T-helper 1 cell treated with Interleukin-12 subunit alpha and Interleukin-12 subunit beta and Interleukin-4 antibody, amounts not matched to agents 30 μg/mL and 1 μg/mL, for 36 hours (primary cell): ENCODE data around the gene MID1.

Source experiments
- H3K27ac Mint-ChIP-seq: one replicate; pipeline ENCODE4 v1.8.0; 2021; ENCODE audit warnings: mild to moderate bottlenecking, mixed read lengths
- H3K27me3 Mint-ChIP-seq: one replicate; pipeline ENCODE4 v1.8.0; 2021; ENCODE audit warnings: low read depth, mixed read lengths
- H3K36me3 Mint-ChIP-seq: one replicate; pipeline ENCODE4 v1.8.0; 2021; ENCODE audit warnings: low read depth, mixed read lengths
- H3K4me1 Mint-ChIP-seq: one replicate; pipeline ENCODE4 v1.8.0; 2021; ENCODE audit warnings: low read depth, mixed read lengths
- H3K4me3 Mint-ChIP-seq: one replicate; pipeline ENCODE4 v1.8.0; 2021; ENCODE audit warnings: mild to moderate bottlenecking, moderate library complexity, mixed read lengths
- H3K9me3 Mint-ChIP-seq: one replicate; pipeline ENCODE4 v1.8.0; 2021; ENCODE audit warnings: mixed read lengths

The MID1 gene

DNA sequence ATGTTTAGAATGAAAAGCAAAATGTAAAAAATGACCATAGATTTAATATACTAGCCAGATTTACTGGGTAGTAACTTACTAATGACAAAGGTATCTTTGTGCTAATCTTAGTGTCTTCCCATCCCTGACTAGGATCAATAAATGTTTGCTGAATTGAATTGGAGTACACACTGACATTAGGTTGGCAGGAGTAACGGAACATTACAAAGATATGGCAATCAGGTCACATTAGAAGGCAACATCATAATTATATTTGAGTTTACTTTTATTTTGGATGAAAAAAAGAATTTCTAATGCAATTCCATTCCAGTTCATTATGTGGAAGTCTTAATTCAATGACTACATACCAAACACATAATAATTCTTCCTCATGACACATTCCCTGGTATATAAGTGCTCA is 77.8 kb downstream of the MID1 start:
- H3K9me3 Mint-ChIP-seq, result no peaks in the 10 kb centered on the region
- H3K4me3 Mint-ChIP-seq, result no peak overlapping the region
- no peaks in the 10 kb centered on the region for H3K4me1 Mint-ChIP-seq
- no peaks in the 10 kb centered on the region for H3K36me3 Mint-ChIP-seq
- no peaks in the 10 kb centered on the region for H3K27me3 Mint-ChIP-seq
- no peak overlapping the region for H3K27ac Mint-ChIP-seq

- H3K27me3 Mint-ChIP-seq, result no peaks in the 10 kb centered on the region
- H3K4me1 Mint-ChIP-seq, result no peaks in the 10 kb centered on the region
- H3K4me3 Mint-ChIP-seq, result no peak overlapping the region
- H3K36me3 Mint-ChIP-seq, result no peaks in the 10 kb centered on the region
- H3K9me3 Mint-ChIP-seq, result no peaks in the 10 kb centered on the region
- H3K27ac Mint-ChIP-seq, result no peak overlapping the region
These were observed 81.6 kb downstream of the MID1 start for GRCh38 chrX:10538831-10539230.

DNA sequence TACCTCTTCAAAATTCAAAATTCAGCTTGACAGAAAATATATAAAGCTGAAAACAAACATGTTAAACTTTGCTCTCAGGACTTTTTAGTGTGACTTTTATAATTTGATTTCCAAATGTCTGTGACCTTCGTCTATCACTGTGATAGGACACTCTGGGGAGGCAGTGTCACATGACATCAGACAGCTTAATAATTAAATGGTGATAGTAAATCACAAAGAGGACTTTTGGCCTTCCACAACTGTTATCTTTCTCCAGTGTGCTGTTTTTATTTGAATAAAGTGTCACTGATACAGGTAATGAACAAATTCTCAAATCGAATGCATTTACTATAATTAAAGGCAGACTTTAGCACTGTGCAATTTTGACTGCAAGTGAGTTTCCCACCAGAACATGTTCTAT is 83.1 kb downstream of the MID1 start:
- H3K9me3 Mint-ChIP-seq, result no peaks in the 10 kb centered on the region
- H3K4me1 Mint-ChIP-seq, result no peaks in the 10 kb centered on the region
- H3K36me3 Mint-ChIP-seq, result no peaks in the 10 kb centered on the region
- no peak overlapping the region for H3K4me3 Mint-ChIP-seq
- H3K27ac Mint-ChIP-seq, result no peak overlapping the region
- H3K27me3 Mint-ChIP-seq, result no peaks in the 10 kb centered on the region

DNA sequence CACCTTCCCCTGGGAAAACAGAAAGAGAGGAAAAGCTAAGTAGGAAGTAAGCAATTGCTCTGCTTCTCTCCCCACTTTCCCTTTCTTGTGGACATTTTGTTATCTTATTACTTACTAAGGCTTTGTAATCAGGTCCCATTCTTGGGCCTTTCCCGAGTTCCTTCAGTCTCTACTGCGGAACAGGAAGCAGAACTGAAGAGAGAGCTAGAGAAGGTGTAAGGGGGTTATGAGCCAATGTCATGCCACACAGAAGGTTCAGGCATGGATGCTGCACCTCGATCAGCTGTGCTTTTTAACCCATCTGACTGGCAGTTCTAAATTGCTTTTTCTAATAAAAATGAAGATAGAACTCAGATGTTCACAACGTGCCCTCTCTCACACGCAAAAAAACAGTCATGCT is 83.6 kb downstream of the MID1 start:
- Mint-ChIP-seq H3K36me3 (no peaks in the 10 kb centered on the region), H3K4me3 (no peak overlapping the region), H3K4me1 (no peaks in the 10 kb centered on the region), H3K27ac (no peak overlapping the region), H3K9me3 (no peaks in the 10 kb centered on the region), H3K27me3 (no peaks in the 10 kb centered on the region)

- Mint-ChIP-seq H3K4me3 (no peak overlapping the region), H3K4me1 (no peaks in the 10 kb centered on the region), H3K27ac (no peak overlapping the region), H3K9me3 (no peaks in the 10 kb centered on the region), H3K36me3 (no peaks in the 10 kb centered on the region), H3K27me3 (no peaks in the 10 kb centered on the region)
These were observed 85.8 kb downstream of the MID1 start for GRCh38 chrX:10534611-10535010.

DNA sequence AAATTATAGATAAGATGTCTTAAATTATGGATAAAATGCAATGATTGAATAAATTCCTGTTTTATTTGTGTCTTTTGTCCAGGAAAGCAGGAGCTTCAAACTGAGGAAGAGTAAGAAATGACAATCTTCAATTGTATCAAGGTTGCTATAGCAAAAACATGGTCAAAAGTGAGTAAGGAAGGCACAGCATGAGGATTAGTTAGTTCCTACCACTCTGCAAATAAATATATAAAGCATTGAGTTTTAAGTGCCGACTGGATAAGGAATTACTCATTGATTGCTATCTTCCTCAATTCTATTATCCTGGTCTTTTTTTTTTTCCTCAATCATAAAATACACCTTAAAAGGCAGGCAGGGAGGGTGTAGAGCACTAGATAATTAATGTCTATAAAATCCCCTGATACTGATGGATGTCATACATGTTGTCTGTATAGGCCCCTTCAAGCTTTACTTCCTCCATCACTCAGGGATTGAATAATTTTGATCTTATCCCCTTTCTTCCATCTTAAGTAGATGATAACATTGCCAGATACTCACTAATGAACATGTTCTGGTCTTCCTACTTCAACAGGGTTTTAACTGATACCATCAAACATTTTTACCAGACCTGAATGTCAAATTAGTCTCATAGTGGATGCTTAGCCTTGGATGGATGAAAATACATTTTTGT is 86.6 kb downstream of the MID1 start:
- no peak overlapping the region for H3K27ac Mint-ChIP-seq

GRCh38 chrX:10531927-10532326 is 88.5 kb downstream of the MID1 start:
- Mint-ChIP-seq H3K9me3 (no peaks in the 10 kb centered on the region), H3K4me3 (no peak overlapping the region), H3K27ac (no peak overlapping the region), H3K36me3 (no peaks in the 10 kb centered on the region), H3K4me1 (no peaks in the 10 kb centered on the region), H3K27me3 (no peaks in the 10 kb centered on the region)

More for the DNA sequence above, 86.6 kb downstream of the MID1 start:
- Mint-ChIP-seq H3K36me3 (no peaks in the 10 kb centered on the region), H3K4me3 (no peak overlapping the region), H3K9me3 (no peaks in the 10 kb centered on the region), H3K27me3 (no peaks in the 10 kb centered on the region), H3K4me1 (no peaks in the 10 kb centered on the region)

- Mint-ChIP-seq H3K4me3 (no peak overlapping the region), H3K4me1 (no peaks in the 10 kb centered on the region), H3K9me3 (no peaks in the 10 kb centered on the region), H3K36me3 (no peaks in the 10 kb centered on the region), H3K27me3 (no peaks in the 10 kb centered on the region), H3K27ac (no peak overlapping the region)
These were observed 91.0 kb downstream of the MID1 start for GRCh38 chrX:10529344-10529743.

GRCh38 chrX:10526451-10526850 is 93.9 kb downstream of the MID1 start:
- no peaks in the 10 kb centered on the region for H3K4me1 Mint-ChIP-seq

GRCh38 chrX:10525381-10526120 is 94.8 kb downstream of the MID1 start:
- H3K4me1 Mint-ChIP-seq, result no peaks in the 10 kb centered on the region
- H3K9me3 Mint-ChIP-seq, result no peaks in the 10 kb centered on the region
- H3K27ac Mint-ChIP-seq, result no peak overlapping the region
- H3K27me3 Mint-ChIP-seq, result no peaks in the 10 kb centered on the region
- no peak overlapping the region for H3K4me3 Mint-ChIP-seq
- H3K36me3 Mint-ChIP-seq, result no peaks in the 10 kb centered on the region

More at GRCh38 chrX:10526451-10526850, 93.9 kb downstream of the MID1 start:
- Mint-ChIP-seq H3K36me3 (no peaks in the 10 kb centered on the region), H3K4me3 (no peak overlapping the region), H3K27me3 (no peaks in the 10 kb centered on the region), H3K27ac (no peak overlapping the region), H3K9me3 (no peaks in the 10 kb centered on the region)

DNA sequence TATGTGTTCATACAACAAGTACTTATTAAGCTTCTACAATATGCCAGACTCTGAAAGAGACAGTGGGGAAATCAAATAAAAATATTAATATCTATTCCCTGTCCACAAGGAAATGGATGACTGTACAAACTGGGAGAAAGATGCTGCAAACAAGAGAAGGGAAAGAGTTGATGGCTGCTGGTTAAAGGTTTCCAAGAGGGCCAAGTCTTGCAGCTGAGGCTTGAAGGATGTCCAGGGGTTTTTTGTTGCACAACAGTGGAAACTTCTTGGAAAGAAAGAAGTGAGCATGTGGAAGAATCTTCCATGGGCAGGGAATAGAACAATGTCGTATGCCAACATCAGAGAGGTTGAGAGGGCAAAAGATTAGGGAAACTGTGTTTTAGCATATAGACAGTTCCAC is 95.8 kb downstream of the MID1 start:
- no peak overlapping the region for H3K4me3 Mint-ChIP-seq
- H3K4me1 Mint-ChIP-seq, result no peaks in the 10 kb centered on the region
- no peaks in the 10 kb centered on the region for H3K36me3 Mint-ChIP-seq
- no peak overlapping the region for H3K27ac Mint-ChIP-seq
- H3K9me3 Mint-ChIP-seq, result no peaks in the 10 kb centered on the region
- H3K27me3 Mint-ChIP-seq, result no peaks in the 10 kb centered on the region

DNA sequence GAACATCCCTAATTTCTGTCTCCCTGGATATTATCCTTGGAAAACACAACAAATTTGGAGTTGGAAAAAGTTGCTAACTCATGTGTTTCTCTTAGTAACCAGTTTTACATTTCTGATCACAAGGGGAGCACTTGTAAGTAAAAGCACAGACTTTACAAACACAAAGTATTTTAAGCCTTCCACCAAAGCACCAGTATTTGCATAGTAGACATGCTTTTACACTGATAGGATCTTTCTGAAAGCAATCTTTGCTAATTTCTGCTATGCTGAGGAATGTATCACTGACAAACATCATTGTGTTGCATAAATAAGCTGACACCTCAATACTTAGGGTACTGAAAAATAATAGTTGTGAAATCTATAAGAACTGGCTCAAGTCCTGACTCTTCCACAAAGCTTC is 100.6 kb downstream of the MID1 start:
- H3K36me3 Mint-ChIP-seq, result no peaks in the 10 kb centered on the region
- H3K27me3 Mint-ChIP-seq, result no peaks in the 10 kb centered on the region
- H3K4me3 Mint-ChIP-seq, result no peak overlapping the region
- H3K9me3 Mint-ChIP-seq, result no peaks in the 10 kb centered on the region
- no peak overlapping the region for H3K27ac Mint-ChIP-seq
- H3K4me1 Mint-ChIP-seq, result no peaks in the 10 kb centered on the region

DNA sequence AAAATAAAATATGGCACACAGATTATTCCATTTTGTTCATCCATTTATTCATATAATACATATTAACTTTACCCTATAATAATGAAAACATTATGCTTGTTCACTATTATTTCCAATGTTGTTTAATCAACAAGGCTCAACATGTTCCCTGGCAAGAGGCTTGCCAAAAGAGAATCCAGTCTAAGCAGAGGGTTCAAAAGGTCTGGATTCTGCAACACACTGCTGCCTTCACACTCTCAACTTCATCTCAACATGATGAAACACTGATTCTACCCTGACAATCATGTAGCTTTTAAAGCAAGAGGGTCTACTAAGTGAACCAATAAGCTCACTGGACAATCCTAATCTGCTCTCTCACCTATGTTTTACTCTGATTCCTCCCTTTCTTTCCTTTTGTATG is 101.1 kb downstream of the MID1 start:
- Mint-ChIP-seq H3K4me3 (no peak overlapping the region), H3K36me3 (no peaks in the 10 kb centered on the region), H3K4me1 (no peaks in the 10 kb centered on the region), H3K27me3 (no peaks in the 10 kb centered on the region), H3K27ac (no peak overlapping the region), H3K9me3 (no peaks in the 10 kb centered on the region)

- Mint-ChIP-seq H3K4me1 (no peaks in the 10 kb centered on the region), H3K4me3 (no peak overlapping the region)
These were observed 102.3 kb downstream of the MID1 start for GRCh38 chrX:10518073-10518472.

DNA sequence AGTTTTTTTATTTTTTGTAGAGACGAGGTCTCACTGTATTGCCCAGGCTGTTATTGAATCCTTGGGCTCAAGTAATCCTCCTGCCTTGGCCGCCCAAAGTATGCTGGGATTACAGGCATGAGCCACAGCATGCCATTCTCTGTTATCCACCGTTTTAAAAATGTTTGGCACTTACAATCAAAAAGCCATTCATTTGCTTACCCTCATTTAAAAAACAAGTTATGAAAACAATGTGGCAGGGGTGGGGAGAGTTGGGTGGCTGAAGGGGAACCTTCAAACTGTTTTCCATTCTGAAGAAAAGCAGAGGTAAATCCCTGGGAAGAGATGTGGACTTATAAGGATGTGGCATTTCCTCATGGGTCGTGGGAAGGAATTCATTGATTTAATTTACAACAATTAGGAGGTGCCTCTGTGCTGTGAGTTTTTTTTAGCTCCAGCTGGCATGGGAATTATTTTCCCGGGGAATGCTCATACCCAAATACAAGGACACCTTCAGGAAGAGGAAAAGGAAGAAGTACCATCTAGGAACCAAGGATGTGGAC is 103.5 kb downstream of the MID1 start:
- no peaks in the 10 kb centered on the region for H3K4me1 Mint-ChIP-seq
- H3K27me3 Mint-ChIP-seq, result no peaks in the 10 kb centered on the region
- no peak overlapping the region for H3K4me3 Mint-ChIP-seq
- H3K27ac Mint-ChIP-seq, result no peak overlapping the region
- no peaks in the 10 kb centered on the region for H3K9me3 Mint-ChIP-seq
- H3K36me3 Mint-ChIP-seq, result no peaks in the 10 kb centered on the region

More at GRCh38 chrX:10518073-10518472, 102.3 kb downstream of the MID1 start:
- Mint-ChIP-seq H3K27ac (no peak overlapping the region), H3K9me3 (no peaks in the 10 kb centered on the region), H3K27me3 (no peaks in the 10 kb centered on the region), H3K36me3 (no peaks in the 10 kb centered on the region)
